GM12878 (cell line): ENCODE results near the gene RUNX3. TPM values are rescaled to one million over a fixed set of nuclear protein-coding genes. Genes with fewer than 3 reads are reported as not detected.
A peak's percentile ranks its signal among the peaks of the same experiment; 100 is the strongest.

Experiments used
- ATAC-seq: fragments of 200-7000 bp; cut with Tn5 transposase; 3 replicates; pipeline ENCODE4 v1.9.1; 2020; ENCODE audit warnings: mild to moderate bottlenecking, moderate library complexity
- BruUV-seq: library from RNA; stranded (reverse); fragments of 400-500 nt; replicated peaks from 2 replicates; lab custom pipeline; 2021; lab: Mats Ljungman, UMichigan
- CTCF ChIA-PET: fragments of 300-600 bp; sonication (Branson Sonifier 250); formaldehyde crosslinking; extraction: SDS; loops from one replicate; lab custom pipeline; 2021; ENCODE audit warnings: inconsistent platforms; lab: Yijun Ruan, JAX
- POLR2A ChIA-PET: fragments of 350-600 bp; formaldehyde crosslinking; extraction: SDS; loops from one replicate; lab custom pipeline; 2021; ENCODE audit warnings: inconsistent platforms; lab: Charles Lee
- RAD21 ChIA-PET: fragments of 300-600 bp; sonication (Branson Sonifier 250); formaldehyde crosslinking; loops from one replicate; lab custom pipeline; 2023; ENCODE audit warnings: antibody characterized with exemption; ENCODE audit not compliant: unreplicated experiment; lab: Charles Lee
- SMC1A ChIA-PET: fragments of 300-600 bp; sonication (Branson Sonifier 250); formaldehyde crosslinking; loops from one replicate; lab custom pipeline; 2023; ENCODE audit not compliant: unreplicated experiment, uncharacterized antibody; lab: Charles Lee
- DNase-seq: peaks from one replicate; pipeline ENCODE4 v3.0.0-alpha.2; 2011; ENCODE audit warnings: low read depth, low spot score
- FAIRE-seq: peaks from 3 replicates; lab custom pipeline; 2011; peaks lifted over from hg19 to GRCh38; lab: Jason Lieb, UNC
- H2AFZ ChIP-seq: 2 replicates; pipeline ENCODE4 v1.6.0; 2011; ENCODE audit warnings: low read depth, low read length, control low read depth; ENCODE audit not compliant: control insufficient read depth
- H3K27ac ChIP-seq: 2 replicates; pipeline ENCODE4 v1.5.1; 2011; ENCODE audit warnings: control low read depth; ENCODE audit not compliant: control insufficient read depth, insufficient read depth
- H3K27me3 ChIP-seq, 2 experiments: replicated peaks in 1 of 2; 2 replicates each; pipeline versions ENCODE4 v1.6.0 to v1.6.1; 2011; ENCODE audit warnings: low read length in 1 of 2; ENCODE audit not compliant: control insufficient read depth in 2 of 2, insufficient read depth in 2 of 2
- H3K36me3 ChIP-seq, 2 experiments: 2 replicates each; pipeline ENCODE4 v1.5.1; 2011; ENCODE audit warnings: low read length in 1 of 2; ENCODE audit not compliant: control insufficient read depth in 2 of 2, insufficient read depth in 2 of 2
- H3K4me1 ChIP-seq: 2 replicates; pipeline ENCODE4 v1.6.1; 2011; ENCODE audit warnings: mild to moderate bottlenecking, low read length, moderate library complexity, mixed read lengths; ENCODE audit not compliant: control insufficient read depth, insufficient read depth
- H3K4me2 ChIP-seq: 2 replicates; pipeline ENCODE4 v1.6.0; 2011; ENCODE audit warnings: control low read depth; ENCODE audit not compliant: control insufficient read depth, insufficient read depth
- H3K4me3 ChIP-seq: fragments of 200-600 bp; sonication (generic); 2 replicates; pipeline ENCODE4 v1.5.1; 2016
- H3K79me2 ChIP-seq: 2 replicates; pipeline ENCODE4 v1.6.0; 2011; ENCODE audit warnings: low read length; ENCODE audit not compliant: control insufficient read depth, insufficient read depth
- H3K9ac ChIP-seq: 2 replicates; pipeline ENCODE4 v1.8.0; 2011; ENCODE audit warnings: low read length, control low read depth, mixed read lengths; ENCODE audit not compliant: control insufficient read depth, insufficient read depth
- H3K9me3 ChIP-seq: replicated peaks from 3 replicates; pipeline ENCODE4 v1.5.1; 2011; ENCODE audit warnings: mild to moderate bottlenecking, low read length; ENCODE audit not compliant: control insufficient read depth, insufficient read depth
- H4K20me1 ChIP-seq: 2 replicates; pipeline ENCODE4 v1.6.0; 2011; ENCODE audit not compliant: control insufficient read depth, insufficient read depth
- BHLHE40 ChIP-seq, 2 experiments: fragments of 450-650 bp in 1 of 2; IDR thresholded peaks; 2 replicates each; pipeline ENCODE4 v1.6.1; 2011 to 2017; ENCODE audit warnings: low read depth in 2 of 2, borderline replicate concordance in 1 of 2, improper control_type of control experiment in 1 of 2, low read length in 1 of 2, mild to moderate bottlenecking in 1 of 2
- CBX5 ChIP-seq: sonication (generic); IDR thresholded peaks from 2 replicates; pipeline ENCODE4 v1.6.1; 2016; ENCODE audit warnings: low read depth, moderate library complexity, mild to moderate bottlenecking, inconsistent platforms
- CEBPB ChIP-seq, 2 experiments: fragments of 150-350 bp in 1 of 2; IDR thresholded peaks; 2 replicates each; pipeline ENCODE4 v1.6.1; 2012 to 2014; ENCODE audit warnings: low read depth in 2 of 2, low read length in 2 of 2, borderline replicate concordance in 1 of 2, inconsistent platforms in 1 of 2
- DPF2 ChIP-seq: fragments of 450-650 bp; IDR thresholded peaks from 2 replicates; pipeline ENCODE4 v1.6.1; 2017; ENCODE audit warnings: mild to moderate bottlenecking
- EP300 ChIP-seq, 2 experiments: fragments of 150-350 bp in 1 of 2; IDR thresholded peaks; 2 replicates each; pipeline ENCODE4 v1.6.1; 2011 to 2012; ENCODE audit warnings: low read depth in 2 of 2, low read length in 2 of 2, borderline replicate concordance in 1 of 2, improper control_type of control experiment in 1 of 2, inconsistent platforms in 1 of 2; ENCODE audit not compliant: control insufficient read depth in 1 of 2
- EZH2 ChIP-seq: IDR thresholded peaks from 2 replicates; pipeline ENCODE4 v1.6.1; 2012; ENCODE audit warnings: low read depth, mild to moderate bottlenecking, control low read depth, inconsistent platforms, low read length, borderline replicate concordance; ENCODE audit not compliant: control insufficient read depth
- GATAD2B ChIP-seq: fragments of 450-650 bp; conservative IDR thresholded peaks from 2 replicates; pipeline ENCODE4 v1.6.1; 2017; ENCODE audit warnings: low read depth, mild to moderate bottlenecking, moderate library complexity
- HCFC1 ChIP-seq: fragments of 150-350 bp; IDR thresholded peaks from 2 replicates; pipeline ENCODE4 v1.6.1; 2014; ENCODE audit warnings: low read length
- IKZF1 ChIP-seq: fragments of 450-650 bp; conservative IDR thresholded peaks from 2 replicates; pipeline ENCODE4 v1.6.1; 2017; ENCODE audit warnings: antibody characterized with exemption, mild to moderate bottlenecking
- KDM1A ChIP-seq: fragments of 200-600 bp; sonication (generic); IDR thresholded peaks from 2 replicates; pipeline ENCODE4 v1.6.1; 2016; ENCODE audit warnings: borderline replicate concordance
- LARP7 ChIP-seq: fragments of 450-650 bp; IDR thresholded peaks from 2 replicates; pipeline ENCODE4 v1.6.1; 2017; ENCODE audit warnings: mild to moderate bottlenecking
- MTA3 ChIP-seq: IDR thresholded peaks from 2 replicates; pipeline ENCODE4 v1.6.1; 2012; ENCODE audit warnings: low read length, inconsistent platforms, borderline replicate concordance
- NR2F1 ChIP-seq: fragments of 450-650 bp; conservative IDR thresholded peaks from 2 replicates; pipeline ENCODE4 v1.6.1; 2017; ENCODE audit warnings: mild to moderate bottlenecking
- PAX5 ChIP-seq: IDR thresholded peaks from 2 replicates; pipeline ENCODE4 v1.6.1; 2011; ENCODE audit warnings: low read depth, low read length, borderline replicate concordance
- PML ChIP-seq: IDR thresholded peaks from 2 replicates; pipeline ENCODE4 v1.6.1; 2012; ENCODE audit warnings: low read length, inconsistent platforms
- POLR2A ChIP-seq: IDR thresholded peaks from 2 replicates; pipeline ENCODE4 v1.6.1; 2011; ENCODE audit warnings: low read depth, mild to moderate bottlenecking, low read length
- POLR2AphosphoS2 ChIP-seq: IDR thresholded peaks from 2 replicates; pipeline ENCODE4 v1.6.1; 2011; ENCODE audit warnings: low read depth, mild to moderate bottlenecking, low read length, improper control_type of control experiment, moderate library complexity
- POLR2AphosphoS5 ChIP-seq: IDR thresholded peaks from 2 replicates; pipeline ENCODE4 v1.6.1; 2011; ENCODE audit warnings: mild to moderate bottlenecking, low read length, inconsistent platforms
- RUNX3 ChIP-seq: IDR thresholded peaks from 2 replicates; pipeline ENCODE4 v1.6.1; 2012; ENCODE audit warnings: low read length, inconsistent platforms
- SIN3A ChIP-seq: IDR thresholded peaks from 2 replicates; pipeline ENCODE4 v1.6.1; 2012; ENCODE audit warnings: low read depth, low read length, improper control_type of control experiment
- SPI1 ChIP-seq: IDR thresholded peaks from 2 replicates; pipeline ENCODE4 v1.6.1; 2011; ENCODE audit warnings: low read depth, mild to moderate bottlenecking, low read length, moderate library complexity, borderline replicate concordance; ENCODE audit not compliant: insufficient read depth
- TCF12 ChIP-seq: IDR thresholded peaks from 2 replicates; pipeline ENCODE4 v1.6.1; 2011; ENCODE audit warnings: low read depth, mild to moderate bottlenecking, low read length
- TCF3 ChIP-seq: IDR thresholded peaks from 2 replicates; pipeline ENCODE4 v1.6.1; 2012; ENCODE audit warnings: low read depth, mild to moderate bottlenecking, low read length, borderline replicate concordance; ENCODE audit not compliant: insufficient read depth
- WRNIP1 ChIP-seq: IDR thresholded peaks from 2 replicates; pipeline ENCODE4 v1.6.1; 2011; ENCODE audit warnings: low read depth, low read length, improper control_type of control experiment, borderline replicate concordance
- YBX1 ChIP-seq: fragments of 450-650 bp; IDR thresholded peaks from 2 replicates; pipeline ENCODE4 v1.6.1; 2016; ENCODE audit warnings: antibody characterized with exemption
- WGBS: methylation state at CpG from one replicate; pipeline ENCODE4 v1.1.6; 2016; ENCODE audit warnings: low lambda C conversion rate; ENCODE audit not compliant: insufficient replicate concordance, insufficient coverage; ENCODE audit errors: missing lambda C conversion rate; 5-methylcytosine and 5-hydroxymethylcytosine counted together
- in situ Hi-C: fragments of 300-500 bp; cut with MboI; formaldehyde crosslinking; loops from 9 replicates; pipeline ENCODE4 v1.14.3; 2018; ENCODE audit warnings: mixed read lengths
- intact Hi-C: fragments of 100-400 bp; cut with micrococcal nuclease; formaldehyde crosslinking; loops from one replicate; pipeline ENCODE4 v1.14.2; 2022; ENCODE audit not compliant: unreplicated experiment
- polyA plus RNA-seq, 11 experiments: library from polyadenylated mRNA; depleted of rRNA in 4 of 11; unstranded in 6 of 11; stranded (reverse) in 5 of 11; fragments of >200 nt; fragmentation: Nextera tagmentation in 4 of 11; fragmentation: Illumina TruSeq in 1 of 11; extraction: Ambion mirVana in 4 of 11; extraction: Trizol in 1 of 11; gene quantifications; 1 replicate in 1 of 11; 2 replicates in 10 of 11; pipeline versions ENCODE4 v1.2.1 to v1.2.3, GENCODE V29; 2011 to 2016; ENCODE audit warnings: inconsistent platforms in 2 of 11, missing spikeins in 2 of 11, low read depth in 1 of 11
- total RNA-seq, 4 experiments: library from RNA; depleted of rRNA in 3 of 4; stranded (reverse); fragments of >200 nt in 3 of 4; fragmentation: Illumina TruSeq in 1 of 4; extraction: Trizol in 1 of 4; gene quantifications; 2 replicates each; pipeline versions ENCODE4 v1.2.1 to v1.2.3, GENCODE V29; 2013 to 2021
- TF ChIP-seq, protein P1 (sequence below): IDR thresholded peaks from 2 replicates; pipeline ENCODE4 v1.6.1; 2011; ENCODE audit warnings: borderline replicate concordance, low read depth, mild to moderate bottlenecking, moderate library complexity, mixed read lengths, low read length; ENCODE audit not compliant: insufficient read depth; ENCODE audit errors: extremely low read length

Gene RUNX3
- total and polyA plus RNA-seq, 10 of the 15 experiments (the other 5 are each of a cell fraction or from before 2014, with no cell fraction given) = 19.0 to 151 (median 31.4) TPM

DNA sequence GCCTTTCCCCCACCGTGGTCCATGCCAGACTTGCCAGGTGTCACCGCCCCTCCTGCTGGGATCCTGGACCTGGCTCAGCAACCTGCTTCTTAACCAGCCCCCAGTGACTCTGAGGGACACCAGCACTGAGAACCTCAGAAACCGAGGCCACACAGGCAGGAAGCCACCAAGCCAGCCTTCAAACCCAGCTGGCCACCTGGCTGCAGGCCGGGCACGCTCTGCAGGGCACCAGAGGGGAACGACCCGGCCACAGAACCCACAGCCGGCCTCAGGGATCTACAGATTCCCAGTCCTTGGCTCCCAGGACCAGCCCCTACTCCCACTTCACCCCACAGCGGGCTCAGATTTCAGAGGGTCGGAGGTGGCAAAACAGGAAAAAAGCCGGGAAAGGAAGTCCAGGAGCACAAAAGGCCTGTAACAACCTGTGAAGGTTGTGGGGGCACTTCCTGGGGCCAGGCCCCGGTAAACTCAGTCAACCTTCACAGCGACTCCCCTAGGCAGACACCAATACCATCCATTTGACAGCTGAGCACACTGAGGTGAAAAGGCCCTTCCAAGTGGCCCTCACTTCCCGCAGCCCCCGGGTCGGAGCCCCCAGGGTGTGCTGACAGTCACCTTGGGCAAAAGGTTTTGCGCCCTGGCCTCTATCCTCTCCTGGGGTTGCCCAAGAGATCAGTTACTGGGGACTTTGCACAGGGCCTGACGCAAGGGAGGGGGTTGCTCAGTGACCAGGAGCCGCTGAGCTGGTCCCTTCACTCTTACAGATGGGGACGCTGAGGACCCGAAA, 14.1 kb downstream of the RUNX3 start:
- ChIA-PET SMC1A (interaction anchor here (1.0 kb wide), 1 partner anchor 67 kb away, joined by 3 read pairs; no protein-coding TSS in a partner anchor), POLR2A (no interaction called here), CTCF (no interaction called here), RAD21 (no interaction called here)
- FAIRE-seq (no peak), ATAC-seq (peak; percentile 73), DNase-seq (no peak)
- Histone ChIP-seq H4K20me1 (peaks cover 39% of the 10 kb centered on the region), H3K27ac (peak overlapping the region; percentile 23; the same call in 1 of the 2 replicates), H3K4me1 (peaks cover 44% of the 10 kb centered on the region), H3K9ac (no peak overlapping the region; the same call in 1 of the 2 replicates), H3K9me3 (no peaks in the 10 kb centered on the region), H3K36me3 (peaks cover 59 to 81% of the 10 kb centered on the region in 2 experiments), H3K27me3 (no peaks in the 10 kb centered on the region), H3K4me2 (no peak overlapping the region; the same call in 1 of the 2 replicates), H2AFZ (no peak overlapping the region), H3K4me3 (no peak overlapping the region), H3K79me2 (peaks cover 63% of the 10 kb centered on the region)
- WGBS = 37% methylated on average over 21 of the region's 21 CpGs
- in situ Hi-C loops (no loop called here), intact Hi-C loops (no loop called here)
- no TSS peak for BruUV-seq
- TF ChIP-seq MTA3 (no peak), CEBPB (IDR thresholded peaks at IDR 0.05; ENCODE audit: borderline replicate concordance in 1 of 2, low read depth in 2 of 2, low read length in 2 of 2) (no peak), TCF3 (peak; percentile 90), RUNX3 (peak; percentile 79), PAX5 (peak; percentile 93), DPF2 (0 out of 2 replicates have a peak, but pooled peaks have one; percentile 22), LARP7 (no peak), BHLHE40 (IDR thresholded peaks at IDR 0.05; ENCODE audit: borderline replicate concordance in 1 of 2, low read depth in 2 of 2, low read length in 1 of 2) (peak; percentile 46 to 59; a peak in 2 of 4 replicates), HCFC1 (no peak), CBX5 (no peak), SIN3A (no peak), GATAD2B (0 out of 2 replicates have a peak, but pooled peaks have one; percentile 29), WRNIP1 (no peak), SPI1 (no peak), KDM1A (no peak), POLR2A (peak; percentile 52), POLR2AphosphoS2 (0 out of 2 replicates have a peak, but pooled peaks have one; percentile 16), EZH2 (no peak), POLR2AphosphoS5 (0 out of 2 replicates have a peak, but pooled peaks have one; percentile 44), EP300 (IDR thresholded peaks at IDR 0.05; ENCODE audit: borderline replicate concordance in 1 of 2, control insufficient read depth in 1 of 2, low read depth in 2 of 2, low read length in 2 of 2) (0 out of 4 replicates have a peak, but pooled peaks of 1 of the 2 experiments have one; percentile 15), TCF12 (peak; percentile 71; the same call in 1 of the 2 replicates), NR2F1 (0 out of 2 replicates have a peak, but pooled peaks have one; percentile 28), IKZF1 (peak; percentile 54; the same call in 1 of the 2 replicates), PML (no peak), YBX1 (no peak)
- TF ChIP-seq, protein P1, sequence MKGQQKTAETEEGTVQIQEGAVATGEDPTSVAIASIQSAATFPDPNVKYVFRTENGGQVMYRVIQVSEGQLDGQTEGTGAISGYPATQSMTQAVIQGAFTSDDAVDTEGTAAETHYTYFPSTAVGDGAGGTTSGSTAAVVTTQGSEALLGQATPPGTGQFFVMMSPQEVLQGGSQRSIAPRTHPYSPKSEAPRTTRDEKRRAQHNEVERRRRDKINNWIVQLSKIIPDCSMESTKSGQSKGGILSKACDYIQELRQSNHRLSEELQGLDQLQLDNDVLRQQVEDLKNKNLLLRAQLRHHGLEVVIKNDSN = no peak
